GM12865 (cell line): ENCODE measurements around the gene PRKCE.

Source experiments
- DNase-seq: peaks from one replicate; pipeline ENCODE4 v3.0.0; 2010; ENCODE audit warnings: low read depth
- H3K4me3 ChIP-seq: 2 replicates; pipeline ENCODE4 v1.5.1; 2011; ENCODE audit warnings: mild to moderate bottlenecking, low read depth, low read length, control low read depth
- TF ChIP-seq, protein P1 (sequence below): IDR thresholded peaks from 2 replicates; pipeline ENCODE4 v1.5.1; 2011; ENCODE audit warnings: low read length, control low read depth, low read depth, inconsistent platforms; ENCODE audit not compliant: insufficient read depth; ENCODE audit errors: missing control alignments

The PRKCE gene

DNA sequence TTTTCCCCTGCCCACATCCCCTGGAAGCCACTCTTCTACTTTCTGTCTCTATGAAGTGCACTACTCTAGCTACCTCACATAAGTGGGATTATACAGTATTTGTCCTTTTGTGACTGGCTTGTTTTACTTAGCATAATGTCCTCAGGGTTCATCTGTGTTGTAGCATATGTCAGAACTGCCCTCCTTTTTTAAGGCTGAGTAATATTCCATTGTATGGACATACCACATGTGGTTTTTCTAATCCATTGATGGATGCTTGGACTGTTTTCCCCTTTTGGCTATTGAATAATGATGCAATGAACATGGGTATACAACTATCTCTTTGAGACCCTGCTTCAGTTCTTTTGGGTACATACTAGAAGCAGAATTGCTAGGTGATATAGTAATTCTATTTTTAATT is 95.9 kb downstream of the PRKCE start:
- TF ChIP-seq, protein P1, sequence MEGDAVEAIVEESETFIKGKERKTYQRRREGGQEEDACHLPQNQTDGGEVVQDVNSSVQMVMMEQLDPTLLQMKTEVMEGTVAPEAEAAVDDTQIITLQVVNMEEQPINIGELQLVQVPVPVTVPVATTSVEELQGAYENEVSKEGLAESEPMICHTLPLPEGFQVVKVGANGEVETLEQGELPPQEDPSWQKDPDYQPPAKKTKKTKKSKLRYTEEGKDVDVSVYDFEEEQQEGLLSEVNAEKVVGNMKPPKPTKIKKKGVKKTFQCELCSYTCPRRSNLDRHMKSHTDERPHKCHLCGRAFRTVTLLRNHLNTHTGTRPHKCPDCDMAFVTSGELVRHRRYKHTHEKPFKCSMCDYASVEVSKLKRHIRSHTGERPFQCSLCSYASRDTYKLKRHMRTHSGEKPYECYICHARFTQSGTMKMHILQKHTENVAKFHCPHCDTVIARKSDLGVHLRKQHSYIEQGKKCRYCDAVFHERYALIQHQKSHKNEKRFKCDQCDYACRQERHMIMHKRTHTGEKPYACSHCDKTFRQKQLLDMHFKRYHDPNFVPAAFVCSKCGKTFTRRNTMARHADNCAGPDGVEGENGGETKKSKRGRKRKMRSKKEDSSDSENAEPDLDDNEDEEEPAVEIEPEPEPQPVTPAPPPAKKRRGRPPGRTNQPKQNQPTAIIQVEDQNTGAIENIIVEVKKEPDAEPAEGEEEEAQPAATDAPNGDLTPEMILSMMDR = no peak
- H3K4me3 ChIP-seq = no peak overlapping the region
- DNase-seq = no peak

DNA sequence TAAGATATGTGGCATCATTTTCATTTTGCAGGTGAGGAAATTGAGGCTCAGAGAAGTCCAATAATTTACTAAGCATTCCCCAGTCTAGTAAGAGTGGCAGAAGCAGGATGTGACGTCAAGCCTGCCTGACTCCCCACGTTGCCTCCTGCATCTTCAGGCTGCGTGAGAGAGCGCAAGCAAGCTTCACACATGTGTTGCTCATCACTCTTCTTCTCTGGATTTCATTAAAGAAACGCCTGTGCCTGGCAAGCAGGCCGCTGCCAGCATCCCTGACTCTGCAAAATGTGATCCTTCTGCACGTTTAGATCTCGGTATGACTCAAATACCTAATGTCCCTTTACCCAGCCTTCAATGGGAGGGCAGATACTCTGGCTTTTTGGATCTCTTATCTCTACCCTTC is 96.8 kb downstream of the PRKCE start:
- TF ChIP-seq, protein P1 = no peak
- DNase-seq = no peak
- H3K4me3 ChIP-seq = no peak overlapping the region

DNA sequence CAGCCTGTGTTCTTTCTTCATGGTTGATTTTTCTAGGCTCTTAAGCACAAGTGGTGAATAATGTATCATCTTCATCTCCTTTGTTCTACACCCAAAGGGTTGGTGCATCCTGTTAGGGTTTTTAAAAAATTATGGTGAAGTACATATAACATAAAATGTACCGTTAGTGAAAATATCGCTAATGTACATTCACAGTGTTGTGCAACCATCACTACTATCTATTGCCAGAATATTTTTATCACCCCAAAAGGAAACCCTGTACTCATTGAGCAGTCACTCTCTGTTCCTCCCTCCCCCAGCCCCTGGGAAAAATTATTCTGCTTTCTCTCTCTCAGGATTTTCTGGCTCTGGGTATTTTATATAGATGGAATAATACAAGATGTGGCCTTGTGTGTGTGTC is 98.5 kb downstream of the PRKCE start:
- DNase-seq = no peak
- no peak overlapping the region for H3K4me3 ChIP-seq
- TF ChIP-seq, protein P1 = no peak

DNA sequence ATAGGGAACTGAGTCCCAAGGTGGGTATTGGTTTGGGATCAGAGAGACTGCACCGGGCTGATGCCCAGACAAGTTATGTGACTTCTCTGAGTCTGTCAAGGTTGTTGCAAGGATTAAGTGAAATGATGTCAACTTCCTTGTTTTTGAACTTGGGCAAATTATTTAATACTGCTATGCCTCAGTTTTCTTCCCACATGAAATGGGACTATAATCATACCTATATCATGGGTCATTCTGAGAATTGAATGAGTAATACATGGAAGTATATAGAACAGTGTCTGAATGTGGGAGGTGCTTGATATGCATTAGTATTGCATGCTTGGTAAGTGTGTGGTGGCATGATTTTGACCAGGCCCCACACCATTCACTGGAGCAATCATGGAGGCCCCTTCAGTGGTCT is 99.0 kb downstream of the PRKCE start:
- no peak overlapping the region for H3K4me3 ChIP-seq
- TF ChIP-seq, protein P1 = no peak
- DNase-seq = no peak

DNA sequence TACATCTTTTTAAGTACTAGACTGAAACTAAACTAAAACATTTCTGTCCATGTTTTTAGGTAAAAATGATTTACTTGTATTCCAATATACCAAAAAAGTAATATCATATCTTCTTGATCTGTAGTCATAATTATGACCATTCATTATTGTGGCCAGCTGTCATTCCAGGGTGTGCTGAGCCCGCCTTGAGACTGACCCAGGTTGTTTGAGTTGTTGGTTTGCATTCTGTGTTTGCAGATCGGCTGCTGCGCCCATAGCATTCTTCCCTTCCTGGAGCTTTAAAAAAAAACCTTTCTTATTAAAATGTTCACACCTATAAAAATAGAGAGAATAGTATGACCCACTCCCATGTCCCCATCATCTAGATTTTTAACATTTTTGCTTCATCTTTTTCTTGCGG is 101.9 kb downstream of the PRKCE start:
- no peak for DNase-seq

DNA sequence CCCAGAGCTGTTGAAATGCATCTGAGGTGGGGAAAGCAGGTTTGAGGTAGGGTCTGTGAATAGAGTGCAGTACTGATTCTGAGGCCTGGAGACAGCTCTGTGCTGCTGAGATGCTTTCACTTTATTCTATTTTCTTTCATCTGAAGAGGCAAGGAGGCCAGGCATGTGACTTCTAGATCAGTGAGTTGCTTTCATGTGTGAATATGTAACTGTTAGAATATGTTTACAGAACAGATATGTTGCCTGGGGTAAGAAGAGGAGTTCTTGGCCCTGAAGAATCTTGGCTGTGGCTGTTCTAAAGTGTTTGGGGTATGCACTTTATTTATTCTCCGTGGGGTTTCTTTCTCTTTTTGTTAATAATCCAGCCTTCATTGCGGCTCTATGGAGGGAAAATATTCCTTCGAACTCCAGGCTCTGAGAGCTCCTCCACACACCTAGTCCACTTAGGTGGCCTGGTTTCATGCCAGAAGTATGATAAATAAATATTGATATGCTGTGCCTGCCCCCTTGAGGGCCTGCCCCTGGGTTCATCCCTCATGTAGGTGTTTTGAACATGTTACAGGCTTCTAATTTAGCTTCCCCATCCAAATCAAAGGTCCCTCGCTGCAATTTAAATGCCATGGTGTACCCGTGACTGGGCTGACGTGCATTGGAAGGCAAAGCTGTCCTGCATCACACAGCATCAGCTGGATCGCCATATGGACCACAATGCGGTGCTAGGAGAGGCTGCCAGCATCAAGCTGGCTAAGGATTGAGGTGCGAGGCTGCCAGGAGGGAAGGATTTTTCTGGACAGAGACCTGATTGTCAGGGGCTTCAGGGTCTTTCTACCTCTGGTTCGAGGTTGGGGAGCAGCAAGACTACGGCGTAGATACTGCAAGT is 102.9 kb downstream of the PRKCE start:
- H3K4me3 ChIP-seq = no peak overlapping the region
- DNase-seq = no peak
- TF ChIP-seq, protein P1 = no peak

More for the DNA sequence above, 101.9 kb downstream of the PRKCE start:
- TF ChIP-seq, protein P1 = no peak
- no peak overlapping the region for H3K4me3 ChIP-seq
